ENCODE measurements around the gene LKAAEAR1. TPM values are rescaled to one million over a fixed set of nuclear protein-coding genes. Genes with fewer than 3 reads are reported as not detected.

LKAAEAR1 gene
- polyA plus RNA-seq, 1 experiment = not detected

DNA sequence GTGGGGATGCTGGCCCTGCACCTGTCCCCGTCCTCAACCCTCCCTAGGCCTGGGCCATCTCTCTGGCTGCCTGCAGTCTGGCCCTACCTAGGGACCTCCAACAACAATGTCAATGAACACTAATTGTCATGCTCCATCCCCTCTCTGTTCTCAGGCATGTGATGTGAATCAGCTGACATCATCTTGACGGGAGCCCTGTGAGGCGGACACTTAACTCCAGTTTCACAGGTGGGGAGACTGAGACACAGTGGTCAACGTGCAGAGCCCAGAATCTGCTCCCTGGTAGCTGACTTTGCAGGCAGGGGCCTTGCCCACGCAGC is 22.0 kb downstream of the LKAAEAR1 start:
- POLR2A ChIA-PET = no interaction called here

DNA sequence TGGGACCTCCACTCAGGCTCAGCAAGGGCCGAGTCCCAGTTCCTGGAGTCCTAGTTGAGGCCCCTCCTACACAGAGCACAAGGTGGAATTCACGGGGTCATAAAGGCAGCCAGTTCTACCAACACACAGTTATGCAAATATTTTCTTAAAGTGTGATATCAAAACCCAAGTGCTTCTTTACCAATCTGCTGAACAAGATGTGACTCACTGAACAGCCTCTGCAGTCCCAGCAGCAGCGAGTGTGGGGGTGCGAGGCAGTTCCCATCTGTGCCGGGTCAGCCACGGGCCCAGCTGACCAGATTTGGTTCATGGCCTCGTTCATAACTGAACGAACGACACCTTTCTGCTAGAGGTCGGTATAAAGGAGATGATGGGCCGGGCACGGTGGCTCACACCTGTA is 25.7 kb downstream of the LKAAEAR1 start:
- no peak for DNase-seq (ENCODE audit: low read depth)
- ChIA-PET POLR2A (no interaction called here), CTCF (interaction anchor here (0.9 to 8.0 kb wide), 7 partner anchors 8 to 78 kb away, joined by 3 to 76 read pairs (median 4); partner anchors contain the start of genes PRPF6 and SOX18)
- no peak for TF ChIP-seq CTCF (IDR thresholded peaks at IDR 0.05; ENCODE audit: insufficient read depth, low read depth, low read length)
- H3K27me3 ChIP-seq (ENCODE audit: control insufficient read depth, insufficient read depth, low read length) = no peaks in the 10 kb centered on the region; the same call in 1 of the 2 replicates
- no peaks in the 10 kb centered on the region for H3K36me3 ChIP-seq (ENCODE audit: control insufficient read depth, insufficient read depth, low read length)
- H3K4me3 ChIP-seq (ENCODE audit: low read depth, low read length) = no peak overlapping the region

More for the DNA sequence above, 22.0 kb downstream of the LKAAEAR1 start:
- H3K4me3 ChIP-seq (ENCODE audit: low read depth, low read length) = peak overlapping the region; percentile 51
- no peak for DNase-seq (ENCODE audit: low read depth)
- H3K27me3 ChIP-seq (ENCODE audit: control insufficient read depth, insufficient read depth, low read length) = no peaks in the 10 kb centered on the region
- TF ChIP-seq CTCF (IDR thresholded peaks at IDR 0.05; ENCODE audit: insufficient read depth, low read depth, low read length) = no peak
- no peaks in the 10 kb centered on the region for H3K36me3 ChIP-seq (ENCODE audit: control insufficient read depth, insufficient read depth, low read length)
- CTCF ChIA-PET = interaction anchor here (0.8 to 2.7 kb wide), 5 partner anchors 9 to 525 kb away, joined by 3 to 21 read pairs (median 4); partner anchors contain the start of gene OPRL1

- Histone ChIP-seq H3K27me3 (ENCODE audit: control insufficient read depth, insufficient read depth, low read length) (peaks cover 1% of the 10 kb centered on the region; the same call in 1 of the 2 replicates), H3K4me3 (ENCODE audit: low read depth, low read length) (no peak overlapping the region), H3K36me3 (ENCODE audit: control insufficient read depth, insufficient read depth, low read length) (no peaks in the 10 kb centered on the region)
- ChIA-PET POLR2A (no interaction called here), CTCF (interaction anchor here (0.7 to 8.0 kb wide), 14 partner anchors 10 to 193 kb away, joined by 3 to 76 read pairs (median 6); partner anchors contain the start of genes C20orf204, PRPF6, SAMD10 and TPD52L2)
- peak; percentile 93 for TF ChIP-seq CTCF (IDR thresholded peaks at IDR 0.05; ENCODE audit: insufficient read depth, low read depth, low read length)
- no peak for DNase-seq (ENCODE audit: low read depth)
These were observed 26.3 kb downstream of the LKAAEAR1 start for GRCh38 chr20:64057628-64058498.

DNA sequence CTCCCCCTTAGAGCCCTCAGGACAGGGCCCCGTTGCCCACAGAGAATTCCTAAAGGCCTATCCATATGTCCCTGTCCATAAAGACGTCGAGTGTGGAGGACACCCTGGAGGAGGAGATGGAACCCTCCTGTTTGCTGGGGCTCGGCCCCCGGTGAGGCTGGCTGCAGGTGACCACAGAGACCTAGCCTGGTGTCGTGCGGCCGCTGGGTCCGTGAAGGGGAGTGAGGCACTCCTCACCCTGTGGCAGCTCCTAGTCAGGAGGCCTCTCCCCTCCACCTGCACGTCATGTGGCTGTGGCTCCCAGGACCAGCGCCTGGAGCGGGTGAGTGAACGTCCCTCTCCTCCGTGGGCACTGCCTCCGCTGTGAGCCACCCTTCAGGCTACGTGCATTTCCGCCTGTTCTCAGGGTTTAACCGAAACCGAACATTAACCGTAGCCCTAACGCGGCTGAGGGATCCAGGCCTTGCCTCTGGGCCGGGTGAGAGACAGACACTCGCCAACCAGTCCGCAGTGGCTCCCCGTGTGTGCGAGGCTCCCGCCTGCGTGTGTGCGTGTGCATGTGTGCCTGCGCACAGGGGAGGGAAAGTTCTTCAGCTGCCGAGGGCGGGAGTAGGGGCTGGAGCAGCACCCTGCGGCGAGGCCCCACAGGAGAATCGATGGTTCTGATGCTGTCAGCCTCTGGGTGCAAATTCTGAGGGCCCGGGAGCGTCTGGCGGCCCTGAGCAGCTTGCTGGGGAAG is 27.1 kb downstream of the LKAAEAR1 start:
- TF ChIP-seq CTCF (IDR thresholded peaks at IDR 0.05; ENCODE audit: insufficient read depth, low read depth, low read length) = no peak
- peaks cover 5% of the 10 kb centered on the region; the same call in 1 of the 2 replicates for H3K27me3 ChIP-seq (ENCODE audit: control insufficient read depth, insufficient read depth, low read length)
- ChIA-PET POLR2A (no interaction called here), CTCF (interaction anchor here (0.7 to 8.0 kb wide), 10 partner anchors 10 to 192 kb away, joined by 3 to 76 read pairs (median 6); partner anchors contain the start of genes C20orf204, PRPF6, SAMD10 and TPD52L2)
- H3K36me3 ChIP-seq (ENCODE audit: control insufficient read depth, insufficient read depth, low read length) = no peaks in the 10 kb centered on the region
- DNase-seq (ENCODE audit: low read depth) = no peak
- no peak overlapping the region for H3K4me3 ChIP-seq (ENCODE audit: low read depth, low read length)

- H3K36me3 ChIP-seq (ENCODE audit: control insufficient read depth, insufficient read depth, low read length) = no peaks in the 10 kb centered on the region
- DNase-seq (ENCODE audit: low read depth) = no peak
- TF ChIP-seq CTCF (IDR thresholded peaks at IDR 0.05; ENCODE audit: insufficient read depth, low read depth, low read length) = no peak
- ChIA-PET POLR2A (no interaction called here), CTCF (interaction anchor here (1.4 to 8.0 kb wide), 2 partner anchors 17 to 77 kb away, joined by 20 to 76 read pairs; partner anchors contain the start of genes PRPF6 and SAMD10)
- peaks cover 7% of the 10 kb centered on the region; the same call in 1 of the 2 replicates for H3K27me3 ChIP-seq (ENCODE audit: control insufficient read depth, insufficient read depth, low read length)
- no peak overlapping the region for H3K4me3 ChIP-seq (ENCODE audit: low read depth, low read length)
These were observed 27.6 kb downstream of the LKAAEAR1 start for GRCh38 chr20:64056639-64056888.
